HL-60 (cell line): ENCODE data around the gene ZNF578.
"Not testable (repeated sequence)": the region's sequence is repeated elsewhere in the genome, so short reads cannot be mapped to it uniquely, and the experiment has no call there.

Source experiments
- DNase-seq, 2 experiments: peaks; one replicate each; pipeline ENCODE4 v3.0.0-alpha.2; 2010 to 2020; ENCODE audit warnings: low read depth in 1 of 2, low spot score in 1 of 2
- H3K27ac ChIP-seq: fragments of 250-450 bp; sonication (Bioruptor Pico); replicated peaks from 2 replicates; pipeline ENCODE4 v1.5.1; 2020; ENCODE audit warnings: mild to moderate bottlenecking, moderate library complexity
- H3K27me3 ChIP-seq: fragments of 250-450 bp; sonication (Bioruptor Pico); 2 replicates; pipeline ENCODE4 v1.5.1; 2021; ENCODE audit warnings: mild to moderate bottlenecking, moderate library complexity; ENCODE audit not compliant: insufficient read depth, poor library complexity, severe bottlenecking
- H3K4me3 ChIP-seq: replicated peaks from 2 replicates; pipeline ENCODE4 v1.5.1; 2011; ENCODE audit warnings: mild to moderate bottlenecking, control low read depth, low read length; ENCODE audit not compliant: insufficient read depth
- CTCF ChIP-seq: IDR thresholded peaks from one replicate; pipeline ENCODE4 v1.5.1; 2011; ENCODE audit warnings: low read length, control low read depth, inconsistent platforms; ENCODE audit not compliant: insufficient read depth
- GABPA ChIP-seq: IDR thresholded peaks from 2 replicates; pipeline ENCODE4 v1.6.1; 2012; ENCODE audit warnings: low read depth
- POLR2AphosphoS5 ChIP-seq: IDR thresholded peaks from 2 replicates; pipeline ENCODE4 v1.6.1; 2012; ENCODE audit warnings: low read depth
- REST ChIP-seq: IDR thresholded peaks from 2 replicates; pipeline ENCODE4 v1.6.1; 2012; ENCODE audit warnings: low read depth; ENCODE audit not compliant: insufficient replicate concordance
- SPI1 ChIP-seq: IDR thresholded peaks from 2 replicates; pipeline ENCODE4 v1.6.1; 2012; ENCODE audit warnings: low read depth, mild to moderate bottlenecking, borderline replicate concordance

ZNF578 gene

GRCh38 chr19:52518646-52519045 lies 65.3 kb downstream of the ZNF578 start:
- Histone ChIP-seq H3K27me3 (no peaks in the 10 kb centered on the region), H3K27ac (no peak overlapping the region), H3K4me3 (no peak overlapping the region)
- TF ChIP-seq POLR2AphosphoS5, result no peak
- no peak for TF ChIP-seq GABPA
- TF ChIP-seq SPI1, result no peak
- no peak for TF ChIP-seq CTCF
- TF ChIP-seq REST, result no peak
- no peak for DNase-seq

DNA sequence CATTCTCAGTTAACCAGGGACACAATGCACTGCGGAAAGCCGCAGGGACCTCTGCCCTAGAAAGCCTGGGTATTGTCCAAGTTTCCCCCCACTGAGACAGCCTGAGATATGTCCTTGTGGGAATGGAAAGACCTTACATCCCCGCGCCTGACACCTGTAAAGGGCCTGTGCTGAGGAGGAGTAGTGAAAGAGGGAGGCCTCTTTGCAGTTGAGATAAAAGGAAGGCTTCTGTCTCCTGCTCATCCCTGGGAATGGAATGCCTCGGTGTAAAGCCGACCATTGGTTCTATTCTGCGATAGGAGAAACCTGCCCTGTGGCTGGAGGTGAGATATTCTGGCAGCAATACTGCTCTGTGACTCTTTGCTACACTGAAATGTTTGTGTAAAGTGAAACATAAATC lies 65.8 kb downstream of the ZNF578 start:
- not testable (repeated sequence) for H3K4me3 ChIP-seq, DNase-seq, H3K27ac ChIP-seq, H3K27me3 ChIP-seq

- no peak for DNase-seq
- no peak overlapping the region for H3K27ac ChIP-seq
- H3K4me3 ChIP-seq, result no peak overlapping the region
- TF ChIP-seq SPI1 (no peak), GABPA (no peak), POLR2AphosphoS5 (no peak), REST (no peak), CTCF (no peak)
- no peaks in the 10 kb centered on the region for H3K27me3 ChIP-seq
Observed at GRCh38 chr19:52520013-52520412, 66.7 kb downstream of the ZNF578 start.

DNA sequence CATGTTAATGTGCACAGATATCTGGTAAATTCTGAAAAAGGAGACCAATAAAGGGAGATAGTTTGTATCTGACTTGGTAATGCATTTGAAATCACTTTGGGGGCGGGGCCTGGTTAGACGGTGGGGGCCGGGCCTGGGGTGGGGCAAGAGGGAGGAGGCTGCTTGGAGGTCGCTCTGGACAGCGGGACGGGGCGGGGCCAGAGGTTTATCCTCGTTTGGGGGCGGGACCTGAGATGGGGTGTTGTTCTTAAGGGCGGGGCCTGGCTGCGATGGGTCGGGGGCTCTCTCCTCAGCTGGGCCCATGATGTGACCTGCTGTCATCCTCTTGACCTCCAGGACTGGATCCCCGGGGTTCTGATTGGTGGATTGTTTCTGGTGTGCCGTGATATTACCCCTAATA lies 69.2 kb downstream of the ZNF578 start:
- no peak for DNase-seq
- no peaks in the 10 kb centered on the region for H3K27me3 ChIP-seq
- no peak overlapping the region for H3K27ac ChIP-seq
- no peak overlapping the region for H3K4me3 ChIP-seq
- TF ChIP-seq POLR2AphosphoS5, result no peak
- no peak for TF ChIP-seq GABPA
- no peak for TF ChIP-seq SPI1
- TF ChIP-seq REST, result no peak
- TF ChIP-seq CTCF, result no peak
